Prostate gland (tissue), 2 donors: ENCODE measurements around the gene SV2C.

Source experiments
- POLR2A ChIP-seq: fragments of 450-650 bp; IDR thresholded peaks from one replicate; pipeline ENCODE4 v1.6.1; 2016; ENCODE audit warnings: antibody characterized with exemption, mild to moderate bottlenecking
- POLR2AphosphoS5 ChIP-seq: sonication (generic); formaldehyde crosslinking; IDR thresholded peaks from one replicate; pipeline ENCODE4 v1.6.1; 2017; ENCODE audit warnings: antibody characterized with exemption
- TF ChIP-seq, protein P1 (sequence below), 4 experiments: fragments of 200-600 bp in 2 of 4; fragments of 450-650 bp in 2 of 4; sonication (generic) in 2 of 4; IDR thresholded peaks; 1 replicate in 3 of 4; 2 replicates in 1 of 4; pipeline ENCODE4 v1.5.1; 2016 to 2019; ENCODE audit warnings: antibody characterized with exemption in 4 of 4, mild to moderate bottlenecking in 2 of 4, moderate library complexity in 2 of 4

DNA sequence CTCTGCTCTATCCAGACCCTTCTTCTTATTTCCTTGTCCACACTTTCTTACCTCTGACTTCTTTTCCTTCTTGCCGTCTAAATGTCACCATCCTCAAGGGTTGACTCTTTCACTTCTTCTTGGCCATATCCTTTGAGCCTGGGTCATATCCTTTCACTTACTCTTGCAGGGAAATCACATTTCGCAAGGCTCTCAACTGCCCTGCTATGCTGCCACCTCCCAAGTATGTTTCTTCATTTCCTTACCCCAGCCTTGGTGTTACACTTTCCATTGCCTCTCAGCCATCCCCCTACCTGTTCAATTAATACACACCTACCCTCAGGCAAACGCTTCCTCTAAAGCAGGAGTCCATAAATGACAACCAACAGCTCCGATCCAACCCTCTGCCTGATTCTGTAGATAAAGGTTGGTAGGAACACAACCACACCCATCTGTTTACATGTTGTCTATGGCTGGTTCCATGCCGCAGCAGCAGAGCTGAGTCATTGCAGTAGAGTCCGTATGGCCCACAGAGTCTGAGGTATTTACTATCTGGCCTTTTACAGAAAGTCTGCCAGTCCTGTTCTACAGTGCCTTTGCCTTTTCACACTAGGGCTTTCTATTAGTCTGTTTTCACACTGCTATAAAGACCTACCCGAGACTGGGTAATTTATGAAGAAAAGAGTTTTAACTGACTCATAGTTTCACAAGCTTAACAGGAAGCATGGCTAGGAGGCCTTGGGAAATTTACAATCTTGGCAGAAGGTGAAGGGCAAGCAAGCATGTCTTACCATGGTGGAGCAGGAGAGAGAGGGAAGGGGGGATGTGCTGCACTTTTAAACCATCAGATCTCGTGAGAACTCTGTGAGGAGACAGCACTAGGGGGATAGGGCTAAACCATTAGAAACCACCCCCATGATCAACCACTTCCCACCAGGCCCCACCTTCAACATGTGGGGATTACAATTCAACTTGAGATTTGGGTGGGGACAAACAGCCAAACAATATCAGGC lies 97.9 kb downstream of the SV2C start:
- TF ChIP-seq POLR2A (no peak), POLR2AphosphoS5 (no peak)
- TF ChIP-seq, protein P1, sequence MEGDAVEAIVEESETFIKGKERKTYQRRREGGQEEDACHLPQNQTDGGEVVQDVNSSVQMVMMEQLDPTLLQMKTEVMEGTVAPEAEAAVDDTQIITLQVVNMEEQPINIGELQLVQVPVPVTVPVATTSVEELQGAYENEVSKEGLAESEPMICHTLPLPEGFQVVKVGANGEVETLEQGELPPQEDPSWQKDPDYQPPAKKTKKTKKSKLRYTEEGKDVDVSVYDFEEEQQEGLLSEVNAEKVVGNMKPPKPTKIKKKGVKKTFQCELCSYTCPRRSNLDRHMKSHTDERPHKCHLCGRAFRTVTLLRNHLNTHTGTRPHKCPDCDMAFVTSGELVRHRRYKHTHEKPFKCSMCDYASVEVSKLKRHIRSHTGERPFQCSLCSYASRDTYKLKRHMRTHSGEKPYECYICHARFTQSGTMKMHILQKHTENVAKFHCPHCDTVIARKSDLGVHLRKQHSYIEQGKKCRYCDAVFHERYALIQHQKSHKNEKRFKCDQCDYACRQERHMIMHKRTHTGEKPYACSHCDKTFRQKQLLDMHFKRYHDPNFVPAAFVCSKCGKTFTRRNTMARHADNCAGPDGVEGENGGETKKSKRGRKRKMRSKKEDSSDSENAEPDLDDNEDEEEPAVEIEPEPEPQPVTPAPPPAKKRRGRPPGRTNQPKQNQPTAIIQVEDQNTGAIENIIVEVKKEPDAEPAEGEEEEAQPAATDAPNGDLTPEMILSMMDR (IDR thresholded peaks at IDR 0.05), result no peak
